ENCODE data around the gene ARHGAP18.

Gene ARHGAP18

GRCh38 chr6:129662406-129662766 is 47.6 kb downstream of the ARHGAP18 start:
- Histone ChIP-seq H3K79me2 (ENCODE audit: low read length) (peaks cover 79% of the 10 kb centered on the region), H3K9me3 (replicated peaks; ENCODE audit: insufficient read depth, low read length) (no peaks in the 10 kb centered on the region), H3K27me3 (replicated peaks; ENCODE audit: insufficient read depth, low read length) (no peaks in the 10 kb centered on the region), H3K36me3 (replicated peaks; ENCODE audit: insufficient read depth, low read length) (no peaks in the 10 kb centered on the region), H3K4me3 (ENCODE audit: low read length) (peak overlapping the region; percentile 23), H3K27ac (ENCODE audit: low read length) (peak overlapping the region; percentile 78), H3K4me2 (ENCODE audit: low read depth, low read length) (peak overlapping the region; percentile 72), H2AFZ (ENCODE audit: low read length) (0 out of 2 replicates have a peak overlapping the region, but pooled peaks have one; percentile 28), H4K20me1 (ENCODE audit: insufficient read depth, low read length) (no peaks in the 10 kb centered on the region), H3K4me1 (ENCODE audit: low read length) (peaks cover 27% of the 10 kb centered on the region), H3F3A (ENCODE audit: insufficient read depth, low read length) (peaks cover 12% of the 10 kb centered on the region; the same call in 1 of the 2 replicates), H3K9me2 (replicated peaks; ENCODE audit: insufficient read depth, low read length) (no peaks in the 10 kb centered on the region), H3K9ac (ENCODE audit: low read length) (peak overlapping the region; percentile 43)
- no peak for TF ChIP-seq EZH2 (optimal IDR thresholded peaks at IDR 0.05; ENCODE audit: low read depth, low read length)
- no peak for TF ChIP-seq EZH2phosphoT487 (IDR thresholded peaks at IDR 0.05; ENCODE audit: low read length)
- TF ChIP-seq CTCF (IDR thresholded peaks at IDR 0.05; ENCODE audit: low read length): no peak
- DNase-seq: peak; percentile 67

GRCh38 chr6:129661536-129662405 is 48.2 kb downstream of the ARHGAP18 start:
- Histone ChIP-seq H3K9me2 (replicated peaks; ENCODE audit: insufficient read depth, low read length) (no peaks in the 10 kb centered on the region), H3K4me3 (ENCODE audit: low read length) (peak overlapping the region; percentile 23), H4K20me1 (ENCODE audit: insufficient read depth, low read length) (no peaks in the 10 kb centered on the region), H3K27me3 (replicated peaks; ENCODE audit: insufficient read depth, low read length) (no peaks in the 10 kb centered on the region), H2AFZ (ENCODE audit: low read length) (0 out of 2 replicates have a peak overlapping the region, but pooled peaks have one; percentile 28), H3K79me2 (ENCODE audit: low read length) (peaks cover 81% of the 10 kb centered on the region), H3K36me3 (replicated peaks; ENCODE audit: insufficient read depth, low read length) (no peaks in the 10 kb centered on the region), H3K4me2 (ENCODE audit: low read depth, low read length) (peak overlapping the region; percentile 72), H3K9me3 (replicated peaks; ENCODE audit: insufficient read depth, low read length) (no peaks in the 10 kb centered on the region), H3K27ac (ENCODE audit: low read length) (peak overlapping the region; percentile 78), H3K4me1 (ENCODE audit: low read length) (peaks cover 28% of the 10 kb centered on the region), H3F3A (ENCODE audit: insufficient read depth, low read length) (peaks cover 12% of the 10 kb centered on the region; the same call in 1 of the 2 replicates), H3K9ac (ENCODE audit: low read length) (peak overlapping the region; percentile 43)
- no peak for DNase-seq
- TF ChIP-seq CTCF (IDR thresholded peaks at IDR 0.05; ENCODE audit: low read length) (no peak), EZH2 (optimal IDR thresholded peaks at IDR 0.05; ENCODE audit: low read depth, low read length) (no peak), EZH2phosphoT487 (IDR thresholded peaks at IDR 0.05; ENCODE audit: low read length) (no peak)

GRCh38 chr6:129660346-129660676 is 49.7 kb downstream of the ARHGAP18 start:
- Histone ChIP-seq H3F3A (ENCODE audit: insufficient read depth, low read length) (peaks cover 12% of the 10 kb centered on the region; the same call in 1 of the 2 replicates), H3K36me3 (replicated peaks; ENCODE audit: insufficient read depth, low read length) (no peaks in the 10 kb centered on the region), H3K9me2 (replicated peaks; ENCODE audit: insufficient read depth, low read length) (no peaks in the 10 kb centered on the region), H4K20me1 (ENCODE audit: insufficient read depth, low read length) (no peaks in the 10 kb centered on the region), H3K4me3 (ENCODE audit: low read length) (no peak overlapping the region), H3K27me3 (replicated peaks; ENCODE audit: insufficient read depth, low read length) (no peaks in the 10 kb centered on the region), H3K4me1 (ENCODE audit: low read length) (peaks cover 28% of the 10 kb centered on the region), H3K9ac (ENCODE audit: low read length) (no peak overlapping the region), H3K4me2 (ENCODE audit: low read depth, low read length) (no peak overlapping the region), H3K9me3 (replicated peaks; ENCODE audit: insufficient read depth, low read length) (no peaks in the 10 kb centered on the region), H3K27ac (ENCODE audit: low read length) (no peak overlapping the region), H3K79me2 (ENCODE audit: low read length) (peaks cover 78% of the 10 kb centered on the region), H2AFZ (ENCODE audit: low read length) (no peak overlapping the region)
- TF ChIP-seq CTCF (IDR thresholded peaks at IDR 0.05; ENCODE audit: low read length) (no peak), EZH2phosphoT487 (IDR thresholded peaks at IDR 0.05; ENCODE audit: low read length) (no peak), EZH2 (optimal IDR thresholded peaks at IDR 0.05; ENCODE audit: low read depth, low read length) (no peak)
- DNase-seq: no peak
